Fibroblast of lung (primary cell): ENCODE results near the gene CRAMP1. TPM values are rescaled to one million over a fixed set of nuclear protein-coding genes. Genes with fewer than 3 reads are reported as not detected.

Experiments
- DNase-seq, 2 donors: peaks; one replicate each; pipeline versions ENCODE4 v3.0.0 to v3.0.0-alpha.2; 2010; ENCODE audit warnings: low read depth in 2 of 2
- H2AFZ ChIP-seq: 2 replicates; pipeline ENCODE4 v1.5.1; 2012; ENCODE audit warnings: low read length, control low read depth, inconsistent platforms
- H3K27ac ChIP-seq: 2 replicates; pipeline ENCODE4 v1.5.1; 2011; ENCODE audit warnings: low read length, control low read depth; ENCODE audit not compliant: insufficient read depth
- H3K27me3 ChIP-seq: 2 replicates; pipeline ENCODE4 v1.5.1; 2011; ENCODE audit warnings: mild to moderate bottlenecking, low read length; ENCODE audit not compliant: control insufficient read depth, insufficient read depth
- H3K36me3 ChIP-seq: 2 replicates; pipeline ENCODE4 v1.5.1; 2011; ENCODE audit warnings: low read length; ENCODE audit not compliant: control insufficient read depth, insufficient read depth
- H3K4me1 ChIP-seq: 2 replicates; pipeline ENCODE4 v1.5.1; 2011; ENCODE audit warnings: low read length; ENCODE audit not compliant: control insufficient read depth, insufficient read depth; ENCODE audit errors: extremely low read depth
- H3K4me2 ChIP-seq: 2 replicates; pipeline ENCODE4 v1.5.1; 2011; ENCODE audit warnings: low read length, control low read depth; ENCODE audit not compliant: insufficient read depth; ENCODE audit errors: extremely low read depth
- H3K4me3 ChIP-seq, 4 experiments: fragments of 200-600 bp in 1 of 4; sonication (generic) in 1 of 4; replicated peaks in 1 of 4; 2 replicates each; pipeline ENCODE4 v1.5.1; 2011 to 2016; ENCODE audit warnings: low read length in 4 of 4, low read depth in 3 of 4, mild to moderate bottlenecking in 3 of 4, control low read depth in 2 of 4, inconsistent platforms in 1 of 4, mixed read lengths in 1 of 4; ENCODE audit not compliant: insufficient read depth in 1 of 4; ENCODE audit errors: control extremely low read depth in 1 of 4
- H3K79me2 ChIP-seq: 2 replicates; pipeline ENCODE4 v1.5.1; 2012; ENCODE audit warnings: mild to moderate bottlenecking, low read length, inconsistent platforms; ENCODE audit not compliant: control insufficient read depth, insufficient read depth
- H3K9ac ChIP-seq: 2 replicates; pipeline ENCODE4 v1.5.1; 2011; ENCODE audit warnings: mild to moderate bottlenecking, low read length, control low read depth; ENCODE audit not compliant: insufficient read depth
- H3K9me3 ChIP-seq: 2 replicates; pipeline ENCODE4 v1.5.1; 2012; ENCODE audit warnings: low read depth, low read length; ENCODE audit not compliant: control insufficient read depth, insufficient read depth
- H4K20me1 ChIP-seq: 2 replicates; pipeline ENCODE4 v1.5.1; 2011; ENCODE audit warnings: low read length; ENCODE audit not compliant: control insufficient read depth, insufficient read depth; ENCODE audit errors: extremely low read depth
- EZH2 ChIP-seq: IDR thresholded peaks from 2 replicates; pipeline ENCODE4 v1.5.1; 2012; ENCODE audit warnings: low read length, control low read depth, mild to moderate bottlenecking; ENCODE audit errors: missing control alignments
- polyA plus RNA-seq, 2 donors: library from polyadenylated mRNA; depleted of rRNA in 1 of 2; stranded (reverse) in 1 of 2; unstranded in 1 of 2; fragments of >200 nt; gene quantifications; 2 replicates each; pipeline ENCODE4 v1.2.1, GENCODE V29; 2011 to 2012; ENCODE audit warnings: missing spikeins in 1 of 2
- total RNA-seq: library from RNA; depleted of rRNA; stranded (reverse); fragments of >200 nt; gene quantifications from 2 replicates; pipeline ENCODE4 v1.2.1, GENCODE V29; 2014
- TF ChIP-seq, protein P1 (sequence below), 2 donors: IDR thresholded peaks in 1 of 2; conservative IDR thresholded peaks in 1 of 2; 1 replicate in 1 of 2; 2 replicates in 1 of 2; pipeline ENCODE4 v1.5.1; 2011 to 2012; ENCODE audit warnings: low read length in 2 of 2, control low read depth in 1 of 2, inconsistent platforms in 1 of 2, low read depth in 1 of 2, mild to moderate bottlenecking in 1 of 2

The CRAMP1 gene
- total and polyA plus RNA-seq, 2 donors (not counting 1 experiment from before 2014, with no cell fraction given): 6.2 to 7.8 TPM

DNA sequence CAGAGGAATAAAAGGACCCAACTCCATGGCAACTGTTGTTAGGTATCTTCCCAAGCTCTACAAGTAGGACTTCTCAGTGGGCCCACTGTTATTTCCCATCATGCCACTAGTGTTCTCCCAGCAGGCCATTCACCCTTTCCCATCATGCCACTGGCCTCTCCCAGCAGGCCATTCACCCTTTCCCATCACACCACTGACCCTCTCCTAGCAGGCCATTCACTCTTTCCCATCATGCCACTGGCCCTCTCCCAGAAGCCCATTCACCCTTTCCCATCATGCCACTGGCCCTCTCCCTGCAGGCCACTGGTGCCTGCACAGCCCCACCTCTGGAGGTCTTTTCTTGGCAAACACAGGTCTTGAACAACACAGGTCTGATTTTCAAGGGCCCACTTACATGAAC is 36.6 kb upstream of the CRAMP1 start:
- Histone ChIP-seq H3K36me3 (no peaks in the 10 kb centered on the region), H3K4me1 (no peaks in the 10 kb centered on the region), H2AFZ (no peak overlapping the region), H3K27ac (no peak overlapping the region), H3K27me3 (no peaks in the 10 kb centered on the region), H3K79me2 (no peaks in the 10 kb centered on the region), H3K9ac (no peak overlapping the region), H4K20me1 (no peaks in the 10 kb centered on the region), H3K4me2 (no peak overlapping the region), H3K9me3 (no peaks in the 10 kb centered on the region), H3K4me3 (no peak overlapping the region)
- DNase-seq: no peak
- TF ChIP-seq, protein P1, sequence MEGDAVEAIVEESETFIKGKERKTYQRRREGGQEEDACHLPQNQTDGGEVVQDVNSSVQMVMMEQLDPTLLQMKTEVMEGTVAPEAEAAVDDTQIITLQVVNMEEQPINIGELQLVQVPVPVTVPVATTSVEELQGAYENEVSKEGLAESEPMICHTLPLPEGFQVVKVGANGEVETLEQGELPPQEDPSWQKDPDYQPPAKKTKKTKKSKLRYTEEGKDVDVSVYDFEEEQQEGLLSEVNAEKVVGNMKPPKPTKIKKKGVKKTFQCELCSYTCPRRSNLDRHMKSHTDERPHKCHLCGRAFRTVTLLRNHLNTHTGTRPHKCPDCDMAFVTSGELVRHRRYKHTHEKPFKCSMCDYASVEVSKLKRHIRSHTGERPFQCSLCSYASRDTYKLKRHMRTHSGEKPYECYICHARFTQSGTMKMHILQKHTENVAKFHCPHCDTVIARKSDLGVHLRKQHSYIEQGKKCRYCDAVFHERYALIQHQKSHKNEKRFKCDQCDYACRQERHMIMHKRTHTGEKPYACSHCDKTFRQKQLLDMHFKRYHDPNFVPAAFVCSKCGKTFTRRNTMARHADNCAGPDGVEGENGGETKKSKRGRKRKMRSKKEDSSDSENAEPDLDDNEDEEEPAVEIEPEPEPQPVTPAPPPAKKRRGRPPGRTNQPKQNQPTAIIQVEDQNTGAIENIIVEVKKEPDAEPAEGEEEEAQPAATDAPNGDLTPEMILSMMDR (conservative IDR thresholded peaks at IDR 0.05 in 1 of 2, IDR thresholded peaks at IDR 0.05 in 1 of 2; ENCODE audit: low read depth in 1 of 2, low read length in 2 of 2): no peak
- no peak for TF ChIP-seq EZH2

DNA sequence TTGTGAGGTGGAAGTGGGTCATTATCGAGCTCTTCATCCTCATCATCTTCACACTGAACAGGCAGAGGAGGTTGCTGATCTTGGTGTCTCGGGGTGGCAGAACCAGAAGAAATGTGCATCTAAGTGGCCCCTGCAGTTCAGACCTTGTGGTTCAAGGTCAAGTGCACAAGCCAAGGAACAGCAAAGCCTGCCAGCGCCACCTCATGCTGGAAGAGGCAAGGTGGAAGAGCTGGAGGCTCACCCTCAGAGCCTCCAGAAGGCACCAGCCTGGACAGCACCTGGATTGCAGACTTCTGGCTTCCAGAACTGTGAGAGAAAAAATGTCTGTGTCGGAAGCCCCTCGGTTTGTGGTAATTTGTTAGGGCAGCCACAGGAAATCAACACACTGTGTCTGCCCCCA is 32.9 kb upstream of the CRAMP1 start:
- Histone ChIP-seq H3K4me1 (no peaks in the 10 kb centered on the region), H3K79me2 (no peaks in the 10 kb centered on the region), H2AFZ (no peak overlapping the region), H3K4me2 (no peak overlapping the region), H3K9ac (no peak overlapping the region), H3K27ac (no peak overlapping the region), H3K27me3 (no peaks in the 10 kb centered on the region), H3K9me3 (no peaks in the 10 kb centered on the region), H3K4me3 (no peak overlapping the region), H4K20me1 (no peaks in the 10 kb centered on the region), H3K36me3 (no peaks in the 10 kb centered on the region)
- TF ChIP-seq EZH2: no peak
- TF ChIP-seq, protein P1 (conservative IDR thresholded peaks at IDR 0.05 in 1 of 2, IDR thresholded peaks at IDR 0.05 in 1 of 2; ENCODE audit: low read depth in 1 of 2, low read length in 2 of 2): no peak
- no peak for DNase-seq

DNA sequence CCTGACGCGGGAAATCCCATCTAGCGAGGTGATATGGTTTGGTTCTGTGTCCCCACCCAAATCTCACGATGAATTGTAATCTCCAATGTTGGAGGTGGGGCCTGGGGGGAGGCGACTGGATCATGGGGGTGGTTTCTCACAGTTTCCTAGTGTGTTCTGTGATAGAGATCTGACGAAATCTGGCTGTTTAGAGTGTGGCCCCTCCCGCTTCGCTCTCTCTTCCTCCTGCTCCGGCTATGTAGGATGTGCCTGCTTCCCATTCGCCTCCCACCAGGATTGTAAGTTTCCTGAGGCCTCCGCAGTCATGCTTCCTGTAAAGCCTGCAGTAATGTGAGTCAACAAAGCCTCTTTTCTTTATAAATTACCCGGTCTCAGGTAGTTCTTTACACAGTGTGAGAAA is 31.9 kb upstream of the CRAMP1 start:
- no peak overlapping the region for H2AFZ ChIP-seq
- H3K4me2 ChIP-seq: no peak overlapping the region
- no peaks in the 10 kb centered on the region for H4K20me1 ChIP-seq
- H3K27ac ChIP-seq: no peak overlapping the region
- DNase-seq: no peak
- no peak for TF ChIP-seq EZH2
- TF ChIP-seq, protein P1 (conservative IDR thresholded peaks at IDR 0.05 in 1 of 2, IDR thresholded peaks at IDR 0.05 in 1 of 2; ENCODE audit: low read depth in 1 of 2, low read length in 2 of 2): no peak
- no peaks in the 10 kb centered on the region for H3K79me2 ChIP-seq
- no peaks in the 10 kb centered on the region for H3K9me3 ChIP-seq
- no peak overlapping the region for H3K4me3 ChIP-seq
- no peaks in the 10 kb centered on the region for H3K36me3 ChIP-seq
- H3K4me1 ChIP-seq: no peaks in the 10 kb centered on the region
- H3K9ac ChIP-seq: no peak overlapping the region
- no peaks in the 10 kb centered on the region for H3K27me3 ChIP-seq
